Loucy (cell line): ENCODE measurements around the gene CDS1.

Source experiments
- H2AFZ ChIP-seq: fragments of 200-600 bp; sonication (generic); 2 replicates; pipeline ENCODE4 v1.6.0; 2016; ENCODE audit warnings: antibody characterized with exemption, mild to moderate bottlenecking, low read length, moderate library complexity
- H3F3A ChIP-seq: fragments of 200-600 bp; 2 replicates; pipeline ENCODE4 v1.6.0; 2016; ENCODE audit warnings: antibody characterized with exemption, low read depth, mild to moderate bottlenecking
- H3K27me3 ChIP-seq: fragments of 200-600 bp; sonication (generic); 2 replicates; pipeline ENCODE4 v1.6.1; 2014; ENCODE audit warnings: low read length, mild to moderate bottlenecking; ENCODE audit not compliant: insufficient read depth, poor library complexity, severe bottlenecking
- H3K36me3 ChIP-seq: fragments of 200-600 bp; sonication (generic); 2 replicates; pipeline ENCODE4 v1.6.1; 2016; ENCODE audit warnings: low read length; ENCODE audit not compliant: insufficient read depth
- H3K4me1 ChIP-seq: fragments of 200-600 bp; sonication (generic); 2 replicates; pipeline ENCODE4 v1.5.1; 2014; ENCODE audit warnings: low read length, mild to moderate bottlenecking; ENCODE audit not compliant: insufficient read depth, poor library complexity, severe bottlenecking
- H3K4me2 ChIP-seq: fragments of 200-600 bp; sonication (generic); 2 replicates; pipeline ENCODE4 v1.6.0; 2014; ENCODE audit warnings: antibody characterized with exemption, low read length, low read depth, mild to moderate bottlenecking; ENCODE audit not compliant: poor library complexity, severe bottlenecking
- H3K4me3 ChIP-seq: fragments of 200-600 bp; sonication (generic); 2 replicates; pipeline ENCODE4 v1.5.1; 2014; ENCODE audit warnings: low read length, mild to moderate bottlenecking, mixed read lengths; ENCODE audit not compliant: poor library complexity, severe bottlenecking
- H3K79me2 ChIP-seq: fragments of 200-600 bp; sonication (generic); 2 replicates; pipeline ENCODE4 v1.6.1; 2014; ENCODE audit warnings: low read length; ENCODE audit not compliant: insufficient read depth
- H3K9ac ChIP-seq: fragments of 200-600 bp; sonication (generic); 2 replicates; pipeline ENCODE4 v1.6.0; 2014; ENCODE audit warnings: mild to moderate bottlenecking, low read depth, low read length, moderate library complexity; ENCODE audit not compliant: poor library complexity, severe bottlenecking
- H3K9me2 ChIP-seq: fragments of 200-600 bp; sonication (generic); replicated peaks from 2 replicates; pipeline ENCODE4 v1.6.1; 2016; ENCODE audit warnings: low read depth, low read length, mixed read lengths
- H3K9me3 ChIP-seq: fragments of 200-600 bp; sonication (generic); 2 replicates; pipeline ENCODE4 v1.6.1; 2014; ENCODE audit warnings: mild to moderate bottlenecking, antibody characterized with exemption, low read length, low read depth; ENCODE audit not compliant: insufficient read depth
- H4K20me1 ChIP-seq: fragments of 200-600 bp; sonication (generic); 2 replicates; pipeline ENCODE4 v1.6.0; 2014; ENCODE audit warnings: antibody characterized with exemption, low read length, mild to moderate bottlenecking; ENCODE audit not compliant: insufficient read depth, poor library complexity, severe bottlenecking
- EZH2phosphoT487 ChIP-seq: fragments of 200-600 bp; IDR thresholded peaks from 2 replicates; pipeline ENCODE4 v1.6.1; 2018; ENCODE audit warnings: antibody characterized with exemption, mild to moderate bottlenecking, moderate library complexity, borderline replicate concordance
- TF ChIP-seq, protein P1 (sequence below): fragments of 200-600 bp; sonication (generic); conservative IDR thresholded peaks from 2 replicates; pipeline ENCODE4 v1.5.1; 2014; ENCODE audit warnings: mild to moderate bottlenecking, antibody characterized with exemption, low read length

Gene CDS1

DNA sequence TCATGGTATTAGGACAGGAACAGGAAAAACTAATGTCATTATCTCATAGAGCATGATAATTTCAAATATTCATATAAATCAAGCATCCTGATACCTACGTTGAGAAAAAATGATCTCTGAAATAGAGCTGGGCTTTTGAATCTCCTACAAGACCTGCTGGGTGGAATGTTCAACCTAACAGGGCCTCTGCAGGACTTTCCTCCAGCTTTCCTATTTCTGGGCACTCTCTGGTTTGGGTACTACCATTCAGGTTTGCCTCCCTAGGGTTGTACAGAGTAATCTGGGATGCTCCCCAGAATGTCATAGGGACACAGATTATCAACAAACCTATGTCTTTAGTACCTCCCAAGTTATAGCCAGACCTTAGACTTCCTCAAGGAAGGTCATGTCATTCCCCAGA lies 108.9 kb downstream of the CDS1 start:
- H2AFZ ChIP-seq = no peak overlapping the region
- H3K27me3 ChIP-seq = no peaks in the 10 kb centered on the region
- peak overlapping the region; percentile 18 for H3K4me2 ChIP-seq
- H4K20me1 ChIP-seq = no peaks in the 10 kb centered on the region
- peaks cover 33% of the 10 kb centered on the region for H3K4me1 ChIP-seq
- no peaks in the 10 kb centered on the region for H3F3A ChIP-seq
- H3K9me2 ChIP-seq = no peaks in the 10 kb centered on the region
- H3K4me3 ChIP-seq = no peak overlapping the region
- H3K9me3 ChIP-seq = no peaks in the 10 kb centered on the region
- no peak overlapping the region for H3K9ac ChIP-seq
- TF ChIP-seq EZH2phosphoT487 = no peak
- TF ChIP-seq, protein P1, sequence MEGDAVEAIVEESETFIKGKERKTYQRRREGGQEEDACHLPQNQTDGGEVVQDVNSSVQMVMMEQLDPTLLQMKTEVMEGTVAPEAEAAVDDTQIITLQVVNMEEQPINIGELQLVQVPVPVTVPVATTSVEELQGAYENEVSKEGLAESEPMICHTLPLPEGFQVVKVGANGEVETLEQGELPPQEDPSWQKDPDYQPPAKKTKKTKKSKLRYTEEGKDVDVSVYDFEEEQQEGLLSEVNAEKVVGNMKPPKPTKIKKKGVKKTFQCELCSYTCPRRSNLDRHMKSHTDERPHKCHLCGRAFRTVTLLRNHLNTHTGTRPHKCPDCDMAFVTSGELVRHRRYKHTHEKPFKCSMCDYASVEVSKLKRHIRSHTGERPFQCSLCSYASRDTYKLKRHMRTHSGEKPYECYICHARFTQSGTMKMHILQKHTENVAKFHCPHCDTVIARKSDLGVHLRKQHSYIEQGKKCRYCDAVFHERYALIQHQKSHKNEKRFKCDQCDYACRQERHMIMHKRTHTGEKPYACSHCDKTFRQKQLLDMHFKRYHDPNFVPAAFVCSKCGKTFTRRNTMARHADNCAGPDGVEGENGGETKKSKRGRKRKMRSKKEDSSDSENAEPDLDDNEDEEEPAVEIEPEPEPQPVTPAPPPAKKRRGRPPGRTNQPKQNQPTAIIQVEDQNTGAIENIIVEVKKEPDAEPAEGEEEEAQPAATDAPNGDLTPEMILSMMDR = no peak
- H3K36me3 ChIP-seq = peaks cover 32% of the 10 kb centered on the region; the same call in 1 of the 2 replicates
- H3K79me2 ChIP-seq = no peaks in the 10 kb centered on the region

DNA sequence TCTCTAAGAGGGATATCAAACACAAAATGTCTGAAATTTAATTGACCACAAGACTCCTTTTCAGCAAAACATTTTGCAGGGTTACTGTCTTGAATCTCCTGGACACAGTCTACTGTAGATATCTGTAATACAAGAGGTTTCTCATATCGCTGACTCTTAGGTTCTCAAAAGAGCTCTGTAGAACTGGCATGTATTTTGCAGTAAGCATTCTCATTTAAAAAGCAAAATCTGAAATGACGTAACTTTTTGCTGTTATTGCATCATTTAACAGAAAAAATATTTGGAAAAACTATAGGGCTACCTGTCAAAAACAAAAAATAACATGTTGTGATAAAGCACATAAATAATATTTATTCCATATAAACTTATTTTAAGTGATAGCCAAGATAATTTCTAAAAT lies 114.2 kb downstream of the CDS1 start:
- Histone ChIP-seq H3K4me1 (peaks cover under 1% of the 10 kb centered on the region), H3K36me3 (peaks cover 32% of the 10 kb centered on the region; the same call in 1 of the 2 replicates), H3F3A (no peaks in the 10 kb centered on the region), H2AFZ (no peak overlapping the region), H3K4me3 (no peak overlapping the region), H4K20me1 (no peaks in the 10 kb centered on the region), H3K79me2 (no peaks in the 10 kb centered on the region), H3K9ac (no peak overlapping the region), H3K4me2 (no peak overlapping the region), H3K27me3 (no peaks in the 10 kb centered on the region), H3K9me2 (no peaks in the 10 kb centered on the region), H3K9me3 (no peaks in the 10 kb centered on the region)
- no peak for TF ChIP-seq EZH2phosphoT487
- TF ChIP-seq, protein P1 = no peak

DNA sequence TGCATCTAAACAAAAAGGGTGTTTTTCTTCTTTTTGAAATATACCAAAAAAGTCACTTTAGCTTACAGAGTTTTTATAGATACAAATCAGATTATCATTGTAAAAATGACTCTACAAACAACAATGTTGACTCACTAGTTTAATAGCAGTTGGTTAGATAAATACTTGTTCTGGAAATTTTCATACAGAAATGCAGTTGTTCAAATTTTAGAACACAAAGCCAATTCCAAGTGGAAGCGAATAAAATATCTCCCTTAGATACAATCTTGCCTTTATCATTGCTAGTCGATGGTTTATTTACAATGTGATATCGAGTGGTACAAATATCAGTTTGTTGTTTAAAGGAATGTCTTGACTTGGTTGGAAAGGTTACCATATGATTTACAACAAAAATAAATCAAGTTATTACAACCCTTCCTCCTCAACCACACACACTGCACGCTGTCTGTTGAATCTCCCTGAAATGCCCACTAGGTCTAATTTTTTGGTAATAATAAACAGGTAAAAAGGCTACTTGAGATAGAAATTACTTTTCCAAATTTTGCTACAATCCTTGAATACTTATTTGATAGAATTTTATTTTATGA lies 114.8 kb downstream of the CDS1 start:
- no peaks in the 10 kb centered on the region for H3K27me3 ChIP-seq
- no peaks in the 10 kb centered on the region for H3K9me2 ChIP-seq
- no peaks in the 10 kb centered on the region for H4K20me1 ChIP-seq
- no peaks in the 10 kb centered on the region for H3K4me1 ChIP-seq
- H3K9me3 ChIP-seq = no peaks in the 10 kb centered on the region
- H3K4me3 ChIP-seq = no peak overlapping the region
- no peaks in the 10 kb centered on the region for H3F3A ChIP-seq
- H3K9ac ChIP-seq = no peak overlapping the region
- no peak overlapping the region for H2AFZ ChIP-seq
- no peak overlapping the region for H3K4me2 ChIP-seq
- H3K36me3 ChIP-seq = peaks cover 32% of the 10 kb centered on the region; the same call in 1 of the 2 replicates
- no peaks in the 10 kb centered on the region for H3K79me2 ChIP-seq
- TF ChIP-seq EZH2phosphoT487 = no peak
- TF ChIP-seq, protein P1 = no peak
